Lower lobe of right lung (tissue), 2 donors: ENCODE results near the gene HK1. TPM values are rescaled to one million over a fixed set of nuclear protein-coding genes. Genes with fewer than 3 reads are reported as not detected.
A peak's percentile ranks its signal among the peaks of the same experiment; 100 is the strongest.

Source experiments
- ATAC-seq, 2 donors: fragments of 200-7000 bp; cut with Tn5 transposase; one replicate each; pipeline ENCODE4 v1.9.1; 2020 to 2022; ENCODE audit warnings: mild to moderate bottlenecking in 2 of 2, moderate library complexity in 2 of 2
- DNase-seq: peaks from one replicate; pipeline ENCODE4 v3.0.0-alpha.2; 2020
- H3K27ac ChIP-seq: fragments of 200-600 bp; one replicate; pipeline ENCODE4 v1.8.0; 2022
- H3K27me3 ChIP-seq: fragments of 200-600 bp; one replicate; pipeline ENCODE4 v1.8.0; 2022; ENCODE audit warnings: low read depth
- H3K36me3 ChIP-seq: fragments of 200-600 bp; one replicate; pipeline ENCODE4 v1.8.0; 2022; ENCODE audit warnings: mild to moderate bottlenecking
- H3K4me1 ChIP-seq: fragments of 200-600 bp; one replicate; pipeline ENCODE4 v1.8.0; 2022
- H3K4me3 ChIP-seq: fragments of 200-600 bp; one replicate; pipeline ENCODE4 v1.8.0; 2022; ENCODE audit warnings: mild to moderate bottlenecking
- H3K9me3 ChIP-seq: fragments of 200-600 bp; one replicate; pipeline ENCODE4 v1.8.0; 2022
- intact Hi-C: fragments of 100-400 bp; cut with DNase I; formaldehyde crosslinking; loops from one replicate; pipeline ENCODE4 v1.11.0; 2022
- total RNA-seq: library from RNA; stranded (reverse); fragmentation: NEBNext Ultra II Directional; extraction: Animal tissue kit (Norgen Biotek cat#: 25700); gene quantifications from one replicate; pipeline ENCODE4 v1.2.1, GENCODE V29; 2021
- TF ChIP-seq, protein P1 (sequence below): fragments of 200-600 bp; IDR thresholded peaks from one replicate; pipeline ENCODE4 v1.8.0; 2022; ENCODE audit warnings: antibody characterized with exemption, mild to moderate bottlenecking
- donor health status: DM: no; HTN: yes; CAD: no; lungs with severe emphysema.

HK1 gene
- total RNA-seq, 1 donor from 2014 or later: 85.1 TPM

DNA sequence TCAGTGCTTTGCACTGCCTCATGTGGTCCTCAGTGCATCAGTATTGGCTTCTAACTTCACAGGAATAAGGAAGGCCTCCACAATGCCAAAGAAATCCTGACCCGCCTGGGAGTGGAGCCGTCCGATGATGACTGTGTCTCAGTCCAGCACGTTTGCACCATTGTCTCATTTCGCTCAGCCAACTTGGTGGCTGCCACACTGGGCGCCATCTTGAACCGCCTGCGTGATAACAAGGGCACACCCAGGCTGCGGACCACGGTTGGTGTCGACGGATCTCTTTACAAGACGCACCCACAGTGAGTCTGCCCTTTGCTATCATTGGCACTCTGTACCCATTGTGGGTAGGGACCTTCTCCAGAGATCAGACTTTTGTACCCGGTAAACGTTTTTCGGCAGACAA lies 101.5 kb downstream of the HK1 start:
- peaks cover 38% of the 10 kb centered on the region for H3K4me1 ChIP-seq
- no peak overlapping the region for H3K4me3 ChIP-seq
- no peaks in the 10 kb centered on the region for H3K9me3 ChIP-seq
- H3K36me3 ChIP-seq: peaks cover 88% of the 10 kb centered on the region
- no peak for ATAC-seq
- DNase-seq: no peak
- no peak overlapping the region for H3K27ac ChIP-seq
- TF ChIP-seq, protein P1, sequence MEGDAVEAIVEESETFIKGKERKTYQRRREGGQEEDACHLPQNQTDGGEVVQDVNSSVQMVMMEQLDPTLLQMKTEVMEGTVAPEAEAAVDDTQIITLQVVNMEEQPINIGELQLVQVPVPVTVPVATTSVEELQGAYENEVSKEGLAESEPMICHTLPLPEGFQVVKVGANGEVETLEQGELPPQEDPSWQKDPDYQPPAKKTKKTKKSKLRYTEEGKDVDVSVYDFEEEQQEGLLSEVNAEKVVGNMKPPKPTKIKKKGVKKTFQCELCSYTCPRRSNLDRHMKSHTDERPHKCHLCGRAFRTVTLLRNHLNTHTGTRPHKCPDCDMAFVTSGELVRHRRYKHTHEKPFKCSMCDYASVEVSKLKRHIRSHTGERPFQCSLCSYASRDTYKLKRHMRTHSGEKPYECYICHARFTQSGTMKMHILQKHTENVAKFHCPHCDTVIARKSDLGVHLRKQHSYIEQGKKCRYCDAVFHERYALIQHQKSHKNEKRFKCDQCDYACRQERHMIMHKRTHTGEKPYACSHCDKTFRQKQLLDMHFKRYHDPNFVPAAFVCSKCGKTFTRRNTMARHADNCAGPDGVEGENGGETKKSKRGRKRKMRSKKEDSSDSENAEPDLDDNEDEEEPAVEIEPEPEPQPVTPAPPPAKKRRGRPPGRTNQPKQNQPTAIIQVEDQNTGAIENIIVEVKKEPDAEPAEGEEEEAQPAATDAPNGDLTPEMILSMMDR: no peak
- intact Hi-C loops: no loop called here
- H3K27me3 ChIP-seq: no peaks in the 10 kb centered on the region

DNA sequence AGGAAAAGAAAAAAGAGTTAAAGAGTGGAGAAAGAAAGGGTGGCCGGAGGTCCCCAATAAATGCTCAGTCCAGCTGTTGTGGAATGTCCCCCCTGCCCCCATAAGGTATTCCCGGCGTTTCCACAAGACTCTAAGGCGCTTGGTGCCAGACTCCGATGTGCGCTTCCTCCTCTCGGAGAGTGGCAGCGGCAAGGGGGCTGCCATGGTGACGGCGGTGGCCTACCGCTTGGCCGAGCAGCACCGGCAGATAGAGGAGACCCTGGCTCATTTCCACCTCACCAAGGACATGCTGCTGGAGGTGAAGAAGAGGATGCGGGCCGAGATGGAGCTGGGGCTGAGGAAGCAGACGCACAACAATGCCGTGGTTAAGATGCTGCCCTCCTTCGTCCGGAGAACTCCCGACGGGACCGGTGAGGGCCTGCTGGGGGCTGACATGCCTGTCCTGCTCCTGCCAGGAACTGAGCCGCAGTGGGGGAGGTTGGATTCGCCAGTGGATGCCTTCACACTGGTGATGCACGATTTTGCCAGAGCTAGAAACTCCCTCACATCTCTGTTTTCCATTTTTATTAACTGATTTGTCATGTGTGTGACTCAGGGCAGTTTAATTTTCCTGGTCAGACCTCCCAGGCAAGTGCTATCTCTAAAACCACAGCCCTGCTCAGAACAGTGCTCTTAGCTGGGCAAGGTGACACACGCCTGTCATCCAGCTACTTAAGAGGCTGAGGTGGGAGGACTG lies 104.3 kb downstream of the HK1 start:
- H3K9me3 ChIP-seq: no peaks in the 10 kb centered on the region
- H3K27me3 ChIP-seq: no peaks in the 10 kb centered on the region
- no peak overlapping the region for H3K4me3 ChIP-seq
- no peak overlapping the region for H3K27ac ChIP-seq
- intact Hi-C loops: no loop called here
- DNase-seq: no peak
- TF ChIP-seq, protein P1: no peak
- no peak for ATAC-seq
- peaks cover 100% of the 10 kb centered on the region for H3K36me3 ChIP-seq
- peaks cover 11% of the 10 kb centered on the region for H3K4me1 ChIP-seq

DNA sequence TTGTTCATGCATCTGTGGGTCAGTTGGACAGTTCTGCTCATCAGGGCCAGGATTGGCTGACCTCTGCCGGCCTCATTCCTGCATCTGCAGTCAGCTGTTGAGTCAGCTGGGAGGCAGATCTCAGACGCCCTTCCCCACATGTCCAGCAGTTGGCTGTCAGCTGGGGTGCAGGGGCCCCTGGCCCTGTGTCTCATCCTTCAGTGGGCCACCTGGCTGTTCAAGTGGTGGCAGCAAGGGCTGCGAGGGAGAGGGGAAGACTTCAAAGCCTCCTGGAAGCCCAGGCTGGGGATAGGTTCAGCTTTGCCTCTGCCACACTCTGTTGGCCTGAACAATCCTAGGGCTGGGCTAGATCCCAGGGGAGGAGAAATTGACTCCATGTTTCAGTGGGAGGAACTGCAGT lies 105.3 kb downstream of the HK1 start:
- H3K4me1 ChIP-seq: peaks cover 1% of the 10 kb centered on the region
- no peaks in the 10 kb centered on the region for H3K9me3 ChIP-seq
- H3K27me3 ChIP-seq: no peaks in the 10 kb centered on the region
- peak; percentile 29 to 35 for ATAC-seq
- intact Hi-C loops: no loop called here
- H3K27ac ChIP-seq: no peak overlapping the region
- DNase-seq: no peak
- no peak overlapping the region for H3K4me3 ChIP-seq
- peaks cover 100% of the 10 kb centered on the region for H3K36me3 ChIP-seq
- TF ChIP-seq, protein P1: peak; percentile 11

DNA sequence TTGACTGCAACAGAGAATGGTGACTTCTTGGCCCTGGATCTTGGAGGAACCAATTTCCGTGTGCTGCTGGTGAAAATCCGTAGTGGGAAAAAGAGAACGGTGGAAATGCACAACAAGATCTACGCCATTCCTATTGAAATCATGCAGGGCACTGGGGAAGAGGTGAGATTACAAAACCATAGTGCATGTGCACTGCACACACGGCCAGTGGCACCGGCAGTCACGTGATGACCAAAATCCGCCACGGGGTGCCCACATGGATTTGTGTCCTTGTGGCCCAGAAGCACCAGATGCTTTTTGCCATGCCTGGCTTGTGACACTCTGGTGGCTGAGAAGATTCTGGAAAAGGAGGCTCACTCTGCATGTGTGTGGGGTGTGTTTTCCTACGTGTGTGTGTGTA lies 106.0 kb downstream of the HK1 start:
- no peak for DNase-seq
- no peak for ATAC-seq
- no peaks in the 10 kb centered on the region for H3K4me1 ChIP-seq
- intact Hi-C loops: no loop called here
- TF ChIP-seq, protein P1: no peak
- peaks cover 100% of the 10 kb centered on the region for H3K36me3 ChIP-seq
- H3K4me3 ChIP-seq: no peak overlapping the region
- no peak overlapping the region for H3K27ac ChIP-seq
- H3K27me3 ChIP-seq: no peaks in the 10 kb centered on the region
- no peaks in the 10 kb centered on the region for H3K9me3 ChIP-seq

DNA sequence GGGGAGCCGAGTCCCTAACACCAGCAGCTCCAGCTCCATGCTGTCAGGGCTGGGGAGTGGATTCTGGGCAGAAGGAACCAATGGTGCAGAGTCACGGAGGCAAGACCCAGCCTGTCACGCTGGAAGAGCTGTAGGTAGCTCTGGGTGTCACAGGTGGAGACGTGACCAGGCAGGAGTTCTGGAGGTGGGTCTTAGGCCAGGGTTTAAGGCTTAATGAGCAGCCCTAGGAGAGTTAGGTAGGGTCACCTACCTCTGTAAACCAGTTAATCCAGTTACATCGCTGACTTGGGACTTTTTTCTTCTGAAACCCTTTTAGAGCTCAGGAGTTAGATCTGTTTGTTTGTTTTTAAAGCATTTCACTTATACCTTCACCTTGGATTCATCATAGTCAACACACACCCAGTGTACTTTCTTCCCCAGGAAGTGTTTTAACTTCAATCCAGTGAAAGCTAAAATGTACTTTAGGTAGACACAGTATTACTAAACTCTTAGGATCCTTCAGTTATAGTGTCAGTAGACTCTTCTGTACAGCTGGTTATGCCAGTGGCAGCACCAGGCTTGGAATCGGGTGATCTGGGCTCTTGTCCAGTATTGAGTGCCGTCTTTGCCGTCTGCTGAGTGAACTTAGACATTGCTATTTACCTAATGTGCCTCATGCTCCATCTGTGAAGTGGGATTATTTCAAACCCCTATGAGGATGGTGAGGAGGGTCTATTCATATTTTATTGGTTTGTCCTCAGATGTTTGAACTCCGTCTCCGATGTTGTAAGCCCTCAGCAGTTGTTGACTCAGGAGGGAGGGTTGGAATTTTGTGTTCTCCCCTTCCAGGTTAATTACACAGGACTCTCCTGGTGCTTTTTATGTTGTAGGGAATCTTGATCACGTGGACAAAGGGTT lies 107.4 kb downstream of the HK1 start:
- intact Hi-C loops: no loop called here
- H3K9me3 ChIP-seq: no peaks in the 10 kb centered on the region
- H3K36me3 ChIP-seq: peaks cover 100% of the 10 kb centered on the region
- H3K4me3 ChIP-seq: no peak overlapping the region
- no peaks in the 10 kb centered on the region for H3K27me3 ChIP-seq
- no peaks in the 10 kb centered on the region for H3K4me1 ChIP-seq
- DNase-seq (no peak), ATAC-seq (peak; percentile 45 to 51)
- TF ChIP-seq, protein P1: no peak
- peak overlapping the region; percentile 2 for H3K27ac ChIP-seq
